ENCODE data around the gene SOX6. TPM values are rescaled to one million over a fixed set of nuclear protein-coding genes. Genes with fewer than 3 reads are reported as not detected.

The SOX6 gene
- total and polyA plus RNA-seq, 2 experiments from 2014 or later = 0.03 to 0.66 TPM

GRCh38 chr11:16098526-16099205 lies 257.7 kb downstream of the SOX6 start:
- Mint-ChIP-seq H3K36me3 (ENCODE audit: low read depth) (no peaks in the 10 kb centered on the region), H3K4me3 (no peak overlapping the region), H3K27ac (no peak overlapping the region), H3K4me1 (peaks cover 3% of the 10 kb centered on the region; the same call in 1 of the 3 replicates), H3K27me3 (ENCODE audit: insufficient read depth, low read depth, poor library complexity) (peaks cover 2% of the 10 kb centered on the region), H3K9me3 (no peaks in the 10 kb centered on the region; the same call in 2 of the 3 replicates)
- no peaks in the 10 kb centered on the region for H3K9me2 ChIP-seq (ENCODE audit: insufficient read depth)
- no peaks in the 10 kb centered on the region for H3K36me3 ChIP-seq (ENCODE audit: insufficient read depth)
- DNase-seq (ENCODE audit: low spot score) (no peak), ATAC-seq (no peak)
- H3K27me3 ChIP-seq (ENCODE audit: insufficient read depth) = no peaks in the 10 kb centered on the region
- H3F3A ChIP-seq (replicated peaks; ENCODE audit: low read depth) = no peaks in the 10 kb centered on the region
- no peak overlapping the region for H2AFZ ChIP-seq
- no peaks in the 10 kb centered on the region for H4K20me1 ChIP-seq (replicated peaks; ENCODE audit: insufficient read depth)
- no peak overlapping the region for H3K27ac ChIP-seq (ENCODE audit: low read depth)
- no peaks in the 10 kb centered on the region for H3K79me2 ChIP-seq (replicated peaks; ENCODE audit: insufficient read depth)
- H3K4me3 ChIP-seq = no peak overlapping the region
- no peak overlapping the region for H3K4me2 ChIP-seq
- no peaks in the 10 kb centered on the region for H3K4me1 ChIP-seq (ENCODE audit: insufficient read depth)
- no peak for TF ChIP-seq CREB1 (CRISPR knock-in tag; IDR thresholded peaks at IDR 0.05; ENCODE audit: low read depth)
- TF ChIP-seq NANOG (IDR thresholded peaks at IDR 0.05; ENCODE audit: borderline replicate concordance) = no peak
- TF ChIP-seq STAT1 (IDR thresholded peaks at IDR 0.05; ENCODE audit: unreplicated experiment) = no peak
- no peak for TF ChIP-seq ZNF331 (CRISPR knock-in tag; IDR thresholded peaks at IDR 0.05; ENCODE audit: low read depth)

- Histone ChIP-seq H3K4me3 (no peak overlapping the region), H3K9me2 (ENCODE audit: insufficient read depth) (no peaks in the 10 kb centered on the region), H3F3A (replicated peaks; ENCODE audit: low read depth) (no peaks in the 10 kb centered on the region), H3K27ac (ENCODE audit: low read depth) (no peak overlapping the region), H3K27me3 (ENCODE audit: insufficient read depth) (no peaks in the 10 kb centered on the region), H4K20me1 (replicated peaks; ENCODE audit: insufficient read depth) (no peaks in the 10 kb centered on the region), H3K79me2 (replicated peaks; ENCODE audit: insufficient read depth) (no peaks in the 10 kb centered on the region), H3K4me1 (ENCODE audit: insufficient read depth) (no peaks in the 10 kb centered on the region), H3K4me2 (no peak overlapping the region), H2AFZ (no peak overlapping the region), H3K36me3 (ENCODE audit: insufficient read depth) (no peaks in the 10 kb centered on the region)
- H3K4me3 Mint-ChIP-seq = no peak overlapping the region
- DNase-seq (ENCODE audit: low spot score) = no peak
- no peak overlapping the region for H3K27ac Mint-ChIP-seq
- peaks cover 2% of the 10 kb centered on the region for H3K27me3 Mint-ChIP-seq (ENCODE audit: insufficient read depth, low read depth, poor library complexity)
- H3K4me1 Mint-ChIP-seq = peaks cover 3% of the 10 kb centered on the region; the same call in 1 of the 3 replicates
- H3K36me3 Mint-ChIP-seq (ENCODE audit: low read depth) = no peaks in the 10 kb centered on the region
- ATAC-seq = no peak
- H3K9me3 Mint-ChIP-seq = no peaks in the 10 kb centered on the region
- no peak for TF ChIP-seq JUNB (IDR thresholded peaks at IDR 0.05; ENCODE audit: unreplicated experiment)
- TF ChIP-seq REST (IDR thresholded peaks at IDR 0.05; ENCODE audit: unreplicated experiment) = no peak
- TF ChIP-seq EZH2phosphoT487 (IDR thresholded peaks at IDR 0.05; ENCODE audit: unreplicated experiment) = no peak
- TF ChIP-seq ETS1 (IDR thresholded peaks at IDR 0.05) = no peak
- TF ChIP-seq CTCF (conservative IDR thresholded peaks at IDR 0.05; ENCODE audit: low read depth in 2 of 2) = no peak
- TF ChIP-seq ZNF331 (CRISPR knock-in tag; IDR thresholded peaks at IDR 0.05; ENCODE audit: low read depth) = no peak
- TF ChIP-seq STAT1 (IDR thresholded peaks at IDR 0.05; ENCODE audit: unreplicated experiment) = no peak
- no peak for TF ChIP-seq ZNF114 (CRISPR knock-in tag; IDR thresholded peaks at IDR 0.05)
- TF ChIP-seq NANOG (IDR thresholded peaks at IDR 0.05; ENCODE audit: borderline replicate concordance) = no peak
These were observed 258.8 kb downstream of the SOX6 start for GRCh38 chr11:16097543-16097942.

Data from GM23338 (cell line).